Panc1 (cell line): Measurements from ENCODE around the gene RNU6-8. TPM values are rescaled to one million over a fixed set of nuclear protein-coding genes. Genes with fewer than 3 reads are reported as not detected.

Source experiments
- ATAC-seq: fragments of 200-7000 bp; cut with Tn5 transposase; 2 replicates; pipeline ENCODE4 v1.9.1; 2020; ENCODE audit warnings: mild to moderate bottlenecking, moderate library complexity
- BruUV-seq: library from RNA; stranded (reverse); fragments of 400-500 nt; replicated peaks from 2 replicates; lab custom pipeline; 2021; lab: Mats Ljungman, UMichigan
- CTCF ChIA-PET: fragments of 300-600 bp; sonication (Branson Sonifier 250); formaldehyde crosslinking; loops from one replicate; lab custom pipeline; 2022; ENCODE audit warnings: antibody characterized with exemption; lab: Charles Lee
- POLR2A ChIA-PET: fragments of 300-600 bp; sonication (Branson Sonifier 250); formaldehyde crosslinking; loops from one replicate; lab custom pipeline; 2022; ENCODE audit warnings: antibody characterized with exemption; lab: Charles Lee
- DNase-seq: peaks from one replicate; pipeline ENCODE4 v3.0.0-alpha.2; 2010; ENCODE audit warnings: low read depth, low spot score
- H3K27ac ChIP-seq: 2 replicates; pipeline ENCODE4 v1.5.1; 2011; ENCODE audit warnings: mild to moderate bottlenecking, low read length, inconsistent platforms
- H3K27me3 ChIP-seq: fragments of 200-500 bp; sonication (Bioruptor generic); 2 replicates; pipeline ENCODE4 v1.6.0; 2014; ENCODE audit warnings: low read length, inconsistent platforms; ENCODE audit not compliant: control insufficient read depth, insufficient read depth
- H3K36me3 ChIP-seq: fragments of 200-500 bp; sonication (Bioruptor generic); 2 replicates; pipeline ENCODE4 v1.5.1; 2014; ENCODE audit warnings: inconsistent platforms, mild to moderate bottlenecking, low read length, moderate library complexity; ENCODE audit not compliant: control insufficient read depth, insufficient read depth
- H3K4me1 ChIP-seq: 2 replicates; pipeline ENCODE4 v1.5.1; 2011; ENCODE audit warnings: inconsistent platforms, mild to moderate bottlenecking, low read length, moderate library complexity; ENCODE audit not compliant: control insufficient read depth, insufficient read depth
- H3K4me3 ChIP-seq, 2 experiments: 2 replicates each; pipeline ENCODE4 v1.5.1; 2011 to 2012; ENCODE audit warnings: low read depth in 2 of 2, low read length in 2 of 2, mild to moderate bottlenecking in 2 of 2, inconsistent platforms in 1 of 2, moderate library complexity in 1 of 2
- H3K9me3 ChIP-seq: fragments of 200-500 bp; sonication (Bioruptor generic); 2 replicates; pipeline ENCODE4 v1.5.1; 2014; ENCODE audit warnings: low read depth, mild to moderate bottlenecking, inconsistent platforms, low read length, moderate library complexity; ENCODE audit not compliant: control insufficient read depth, insufficient read depth
- POLR2AphosphoS5 ChIP-seq: IDR thresholded peaks from 2 replicates; pipeline ENCODE4 v1.6.1; 2012; ENCODE audit warnings: mild to moderate bottlenecking, low read depth, low read length, moderate library complexity
- SIN3A ChIP-seq: IDR thresholded peaks from 2 replicates; pipeline ENCODE4 v1.6.1; 2012; ENCODE audit warnings: low read depth, mild to moderate bottlenecking, low read length, moderate library complexity, borderline replicate concordance; ENCODE audit not compliant: insufficient read depth
- TCF7L2 ChIP-seq: IDR thresholded peaks from 2 replicates; pipeline ENCODE4 v1.6.1; 2011; ENCODE audit warnings: mild to moderate bottlenecking, low read depth, low read length, inconsistent platforms
- in situ Hi-C: cut with HindIII; loops from 2 replicates; pipeline ENCODE4 v1.10.0; 2016; ENCODE audit warnings: low sequenced_read_pairs, low pct_unique_long_range_greater_than_20kb
- intact Hi-C: fragments of 100-400 bp; cut with micrococcal nuclease; formaldehyde crosslinking; loops from one replicate; pipeline ENCODE4 v1.10.0; 2022; ENCODE audit not compliant: unreplicated experiment
- total RNA-seq: library from RNA; stranded (reverse); gene quantifications from one replicate; pipeline ENCODE4 v1.2.1, GENCODE V29; 2021; ENCODE audit not compliant: unreplicated experiment
- TF ChIP-seq, protein P1 (sequence below): fragments of 450-650 bp; IDR thresholded peaks from 2 replicates; pipeline ENCODE4 v1.5.1; 2017; ENCODE audit warnings: mild to moderate bottlenecking
- TF ChIP-seq, protein P2 (sequence below), 2 experiments: IDR thresholded peaks; 2 replicates each; pipeline ENCODE4 v1.6.1; 2011 to 2012; ENCODE audit warnings: low read depth in 2 of 2, control low read depth in 1 of 2, low read length in 1 of 2, mild to moderate bottlenecking in 1 of 2, moderate library complexity in 1 of 2; ENCODE audit not compliant: insufficient read depth in 1 of 2

Gene RNU6-8
- total RNA-seq, 1 experiment from 2014 or later, result not detected

DNA sequence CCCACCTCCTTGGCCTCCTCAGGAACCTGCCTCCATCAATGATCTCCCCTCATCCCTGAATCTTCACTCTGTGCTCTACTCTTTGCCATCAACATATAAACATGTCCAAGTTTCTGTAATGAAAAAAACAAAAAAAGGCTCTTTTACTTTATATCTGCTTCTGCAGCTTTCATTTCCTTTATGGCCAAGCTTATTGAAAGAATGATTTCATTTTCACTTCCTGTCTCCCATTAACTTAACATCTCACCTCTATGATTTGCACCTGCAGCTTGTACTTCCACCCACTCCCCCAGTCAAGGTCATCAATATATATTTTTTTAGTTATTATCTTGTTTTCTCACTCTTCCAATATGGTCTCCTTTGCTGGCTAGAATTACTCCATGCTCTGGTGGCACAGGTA is 16.8 kb downstream of the RNU6-8 start:
- ATAC-seq, result no peak
- DNase-seq, result no peak

DNA sequence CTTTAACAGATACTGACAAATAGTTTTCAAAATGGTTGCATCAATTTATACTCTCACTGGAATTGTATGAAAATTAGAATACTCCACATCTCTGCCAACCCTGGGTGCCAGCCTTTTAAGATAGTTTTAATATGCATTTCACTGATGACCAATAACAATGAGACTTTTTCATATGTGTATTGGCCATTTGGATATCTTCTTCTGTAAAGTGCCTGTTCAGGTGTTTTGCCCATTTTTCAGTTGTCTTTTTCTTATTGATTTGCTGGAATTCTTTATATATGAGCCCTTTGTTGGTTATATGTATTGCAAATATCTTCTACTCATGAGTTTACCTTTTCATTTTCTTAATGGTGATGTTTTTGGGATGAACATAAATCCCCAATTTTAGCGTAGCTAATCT is 18.0 kb downstream of the RNU6-8 start:
- POLR2A ChIA-PET, result no interaction called here
- no peak for ATAC-seq
- H3K27me3 ChIP-seq, result no peaks in the 10 kb centered on the region
- no peak for TF ChIP-seq POLR2AphosphoS5
- TF ChIP-seq, protein P1, sequence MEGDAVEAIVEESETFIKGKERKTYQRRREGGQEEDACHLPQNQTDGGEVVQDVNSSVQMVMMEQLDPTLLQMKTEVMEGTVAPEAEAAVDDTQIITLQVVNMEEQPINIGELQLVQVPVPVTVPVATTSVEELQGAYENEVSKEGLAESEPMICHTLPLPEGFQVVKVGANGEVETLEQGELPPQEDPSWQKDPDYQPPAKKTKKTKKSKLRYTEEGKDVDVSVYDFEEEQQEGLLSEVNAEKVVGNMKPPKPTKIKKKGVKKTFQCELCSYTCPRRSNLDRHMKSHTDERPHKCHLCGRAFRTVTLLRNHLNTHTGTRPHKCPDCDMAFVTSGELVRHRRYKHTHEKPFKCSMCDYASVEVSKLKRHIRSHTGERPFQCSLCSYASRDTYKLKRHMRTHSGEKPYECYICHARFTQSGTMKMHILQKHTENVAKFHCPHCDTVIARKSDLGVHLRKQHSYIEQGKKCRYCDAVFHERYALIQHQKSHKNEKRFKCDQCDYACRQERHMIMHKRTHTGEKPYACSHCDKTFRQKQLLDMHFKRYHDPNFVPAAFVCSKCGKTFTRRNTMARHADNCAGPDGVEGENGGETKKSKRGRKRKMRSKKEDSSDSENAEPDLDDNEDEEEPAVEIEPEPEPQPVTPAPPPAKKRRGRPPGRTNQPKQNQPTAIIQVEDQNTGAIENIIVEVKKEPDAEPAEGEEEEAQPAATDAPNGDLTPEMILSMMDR, result no peak
- TF ChIP-seq, protein P2, sequence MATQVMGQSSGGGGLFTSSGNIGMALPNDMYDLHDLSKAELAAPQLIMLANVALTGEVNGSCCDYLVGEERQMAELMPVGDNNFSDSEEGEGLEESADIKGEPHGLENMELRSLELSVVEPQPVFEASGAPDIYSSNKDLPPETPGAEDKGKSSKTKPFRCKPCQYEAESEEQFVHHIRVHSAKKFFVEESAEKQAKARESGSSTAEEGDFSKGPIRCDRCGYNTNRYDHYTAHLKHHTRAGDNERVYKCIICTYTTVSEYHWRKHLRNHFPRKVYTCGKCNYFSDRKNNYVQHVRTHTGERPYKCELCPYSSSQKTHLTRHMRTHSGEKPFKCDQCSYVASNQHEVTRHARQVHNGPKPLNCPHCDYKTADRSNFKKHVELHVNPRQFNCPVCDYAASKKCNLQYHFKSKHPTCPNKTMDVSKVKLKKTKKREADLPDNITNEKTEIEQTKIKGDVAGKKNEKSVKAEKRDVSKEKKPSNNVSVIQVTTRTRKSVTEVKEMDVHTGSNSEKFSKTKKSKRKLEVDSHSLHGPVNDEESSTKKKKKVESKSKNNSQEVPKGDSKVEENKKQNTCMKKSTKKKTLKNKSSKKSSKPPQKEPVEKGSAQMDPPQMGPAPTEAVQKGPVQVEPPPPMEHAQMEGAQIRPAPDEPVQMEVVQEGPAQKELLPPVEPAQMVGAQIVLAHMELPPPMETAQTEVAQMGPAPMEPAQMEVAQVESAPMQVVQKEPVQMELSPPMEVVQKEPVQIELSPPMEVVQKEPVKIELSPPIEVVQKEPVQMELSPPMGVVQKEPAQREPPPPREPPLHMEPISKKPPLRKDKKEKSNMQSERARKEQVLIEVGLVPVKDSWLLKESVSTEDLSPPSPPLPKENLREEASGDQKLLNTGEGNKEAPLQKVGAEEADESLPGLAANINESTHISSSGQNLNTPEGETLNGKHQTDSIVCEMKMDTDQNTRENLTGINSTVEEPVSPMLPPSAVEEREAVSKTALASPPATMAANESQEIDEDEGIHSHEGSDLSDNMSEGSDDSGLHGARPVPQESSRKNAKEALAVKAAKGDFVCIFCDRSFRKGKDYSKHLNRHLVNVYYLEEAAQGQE (IDR thresholded peaks at IDR 0.05; ENCODE audit: insufficient read depth in 1 of 2, low read depth in 2 of 2, low read length in 1 of 2), result no peak
- TF ChIP-seq SIN3A, result no peak
- TF ChIP-seq TCF7L2, result no peak
- CTCF ChIA-PET, result no interaction called here
- intact Hi-C loops, result no loop called here
- no peak overlapping the region for H3K4me3 ChIP-seq
- H3K9me3 ChIP-seq, result no peaks in the 10 kb centered on the region
- no peak overlapping the region for H3K27ac ChIP-seq
- no peaks in the 10 kb centered on the region for H3K36me3 ChIP-seq
- BruUV-seq, result no TSS peak
- in situ Hi-C loops, result no loop called here
- no peaks in the 10 kb centered on the region for H3K4me1 ChIP-seq
- DNase-seq, result no peak

More for the DNA sequence above, 16.8 kb downstream of the RNU6-8 start:
- TF ChIP-seq SIN3A (no peak), POLR2AphosphoS5 (no peak), TCF7L2 (no peak)
- TF ChIP-seq, protein P1, result no peak
- TF ChIP-seq, protein P2 (IDR thresholded peaks at IDR 0.05; ENCODE audit: insufficient read depth in 1 of 2, low read depth in 2 of 2, low read length in 1 of 2), result no peak
- H3K4me3 ChIP-seq, result no peak overlapping the region
- H3K4me1 ChIP-seq, result no peaks in the 10 kb centered on the region
- H3K27ac ChIP-seq, result no peak overlapping the region
- in situ Hi-C loops (no loop called here), intact Hi-C loops (no loop called here)
- ChIA-PET POLR2A (no interaction called here), CTCF (no interaction called here)
- BruUV-seq, result no TSS peak
- H3K36me3 ChIP-seq, result no peaks in the 10 kb centered on the region
- no peaks in the 10 kb centered on the region for H3K27me3 ChIP-seq
- H3K9me3 ChIP-seq, result no peaks in the 10 kb centered on the region
